Thyroid gland (tissue), 4 donors: ENCODE results near the gene MLYCD. TPM values are rescaled to one million over a fixed set of nuclear protein-coding genes. Genes with fewer than 3 reads are reported as not detected.

Experiments
- DNase-seq, 2 donors: peaks; one replicate each; pipeline ENCODE4 v3.0.0-alpha.2; 2019
- H3K27ac ChIP-seq, 3 donors: fragments of 200-600 bp; sonication (generic); 1 replicate in 2 of 3; 2 replicates in 1 of 3; pipeline ENCODE4 v1.5.1; 2016 to 2019; ENCODE audit warnings: mild to moderate bottlenecking in 1 of 3, moderate library complexity in 1 of 3
- H3K27me3 ChIP-seq: fragments of 200-600 bp; sonication (generic); one replicate; pipeline ENCODE4 v1.5.1; 2019
- H3K36me3 ChIP-seq, 2 donors: fragments of 200-600 bp; sonication (generic); one replicate each; pipeline ENCODE4 v1.5.1; 2016 to 2019
- H3K4me1 ChIP-seq, 2 donors: fragments of 200-600 bp; sonication (generic); one replicate each; pipeline ENCODE4 v1.5.1; 2017 to 2019
- H3K4me3 ChIP-seq, 3 donors: fragments of 200-600 bp; sonication (generic); replicated peaks in 1 of 3; 1 replicate in 2 of 3; 2 replicates in 1 of 3; pipeline ENCODE4 v1.5.1; 2016; ENCODE audit warnings: mild to moderate bottlenecking in 1 of 3
- H3K9me3 ChIP-seq: fragments of 200-600 bp; sonication (generic); one replicate; pipeline ENCODE4 v1.5.1; 2017
- POLR2A ChIP-seq, 2 donors: fragments of 450-650 bp; IDR thresholded peaks; one replicate each; pipeline ENCODE4 v1.6.1; 2017; ENCODE audit warnings: antibody characterized with exemption in 2 of 2, mild to moderate bottlenecking in 2 of 2, moderate library complexity in 1 of 2
- WGBS, 2 donors: methylation state at CpG; one replicate each; pipeline ENCODE4 v1.1.5; 2017; 5-methylcytosine and 5-hydroxymethylcytosine counted together
- intact Hi-C: fragments of 100-400 bp; cut with DNase I; formaldehyde crosslinking; loops from one replicate; pipeline ENCODE4 v1.15.1; 2023
- total RNA-seq, 4 donors: library from RNA; depleted of rRNA; stranded (reverse); fragments of >200 nt; gene quantifications; one replicate each; pipeline ENCODE4 v1.2.3, GENCODE V29; 2016
- TF ChIP-seq, protein P1 (sequence below), 6 experiments: fragments of 200-600 bp in 3 of 6; fragments of 450-650 bp in 3 of 6; sonication (generic) in 3 of 6; IDR thresholded peaks; one replicate each; pipeline ENCODE4 v1.5.1; 2016 to 2019; ENCODE audit warnings: antibody characterized with exemption in 6 of 6, mild to moderate bottlenecking in 2 of 6, inconsistent platforms in 1 of 6, moderate library complexity in 1 of 6

The MLYCD gene
- total RNA-seq, 4 donors from 2014 or later, result 9.9 to 22.0 (median 12.0) TPM

DNA sequence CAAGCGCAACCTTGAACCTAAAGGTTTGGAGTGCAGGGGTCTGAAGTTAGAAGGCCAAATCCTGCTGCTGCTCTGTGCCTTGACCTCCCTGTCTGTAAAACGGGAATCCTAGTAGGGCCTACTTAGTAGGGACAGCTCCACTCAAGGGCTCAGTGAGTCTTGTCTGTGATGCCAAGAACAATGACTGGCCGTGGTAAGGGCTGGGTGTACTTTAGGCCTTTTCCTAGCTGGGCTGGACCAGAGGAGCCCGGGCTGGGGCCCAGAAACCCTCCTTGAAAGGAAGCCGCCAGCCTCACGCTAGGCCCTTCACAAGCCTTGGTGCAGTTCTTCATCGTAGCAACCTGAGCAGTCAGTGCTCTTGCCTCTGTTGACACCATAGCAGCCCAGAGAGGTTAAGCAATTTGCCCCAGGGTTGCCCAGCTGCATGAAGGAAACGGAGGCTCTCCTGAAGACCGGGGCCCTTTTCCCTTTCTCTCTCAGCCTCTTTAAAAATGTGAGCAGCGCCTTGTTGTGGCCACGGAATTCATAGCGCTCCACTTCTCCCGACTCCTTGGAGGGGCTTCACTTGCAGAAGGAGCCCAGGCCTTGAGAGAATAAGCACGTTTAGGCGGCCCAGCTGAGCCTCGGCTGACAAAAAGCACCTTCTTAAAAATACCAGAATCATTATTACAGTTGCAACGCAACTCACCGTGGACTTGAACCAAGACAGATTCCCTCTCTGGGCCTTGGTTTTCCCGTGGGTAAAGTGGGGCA, 73.5 kb downstream of the MLYCD start:
- Histone ChIP-seq H3K36me3 (no peaks in the 10 kb centered on the region), H3K4me1 (peaks cover 0 to 4% of the 10 kb centered on the region in 2 donors), H3K27ac (no peak overlapping the region), H3K4me3 (no peak overlapping the region), H3K27me3 (no peaks in the 10 kb centered on the region), H3K9me3 (no peaks in the 10 kb centered on the region)
- 78 to 87% methylated on average over 18 to 19 of the region's 19 CpGs for WGBS, 2 donors
- TF ChIP-seq POLR2A (IDR thresholded peaks at IDR 0.05), result no peak
- TF ChIP-seq, protein P1, sequence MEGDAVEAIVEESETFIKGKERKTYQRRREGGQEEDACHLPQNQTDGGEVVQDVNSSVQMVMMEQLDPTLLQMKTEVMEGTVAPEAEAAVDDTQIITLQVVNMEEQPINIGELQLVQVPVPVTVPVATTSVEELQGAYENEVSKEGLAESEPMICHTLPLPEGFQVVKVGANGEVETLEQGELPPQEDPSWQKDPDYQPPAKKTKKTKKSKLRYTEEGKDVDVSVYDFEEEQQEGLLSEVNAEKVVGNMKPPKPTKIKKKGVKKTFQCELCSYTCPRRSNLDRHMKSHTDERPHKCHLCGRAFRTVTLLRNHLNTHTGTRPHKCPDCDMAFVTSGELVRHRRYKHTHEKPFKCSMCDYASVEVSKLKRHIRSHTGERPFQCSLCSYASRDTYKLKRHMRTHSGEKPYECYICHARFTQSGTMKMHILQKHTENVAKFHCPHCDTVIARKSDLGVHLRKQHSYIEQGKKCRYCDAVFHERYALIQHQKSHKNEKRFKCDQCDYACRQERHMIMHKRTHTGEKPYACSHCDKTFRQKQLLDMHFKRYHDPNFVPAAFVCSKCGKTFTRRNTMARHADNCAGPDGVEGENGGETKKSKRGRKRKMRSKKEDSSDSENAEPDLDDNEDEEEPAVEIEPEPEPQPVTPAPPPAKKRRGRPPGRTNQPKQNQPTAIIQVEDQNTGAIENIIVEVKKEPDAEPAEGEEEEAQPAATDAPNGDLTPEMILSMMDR (IDR thresholded peaks at IDR 0.05), result no peak
- DNase-seq, result no peak
- intact Hi-C loops, result no loop called here

DNA sequence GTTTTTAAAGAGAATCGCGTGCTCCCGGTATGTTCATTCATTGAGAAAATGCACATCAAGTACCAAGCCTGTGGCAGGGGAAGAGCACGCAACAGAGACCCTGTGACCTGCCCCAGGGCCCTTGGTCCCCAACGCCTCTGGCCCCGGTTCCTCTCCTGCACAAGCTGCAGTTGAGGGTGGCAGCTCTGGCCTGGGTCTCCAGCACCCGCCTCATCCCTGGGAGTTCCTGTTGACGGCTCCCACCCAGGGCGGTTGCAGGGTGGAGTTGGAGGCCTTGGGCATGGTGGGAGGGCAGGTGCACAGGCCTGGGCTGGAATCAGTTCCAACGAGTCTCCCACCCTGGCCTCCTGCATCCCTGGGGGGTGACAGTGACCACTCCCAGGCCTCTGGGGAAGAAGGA, 74.2 kb downstream of the MLYCD start:
- TF ChIP-seq POLR2A (IDR thresholded peaks at IDR 0.05), result no peak
- TF ChIP-seq, protein P1 (IDR thresholded peaks at IDR 0.05), result no peak
- WGBS, 2 donors, result 74 to 90% methylated on average over 6 to 10 of the region's 10 CpGs
- intact Hi-C loops, result no loop called here
- H3K4me3 ChIP-seq, result no peak overlapping the region
- H3K9me3 ChIP-seq, result no peaks in the 10 kb centered on the region
- peaks cover 0 to 4% of the 10 kb centered on the region in 2 donors for H3K4me1 ChIP-seq
- no peak for DNase-seq
- H3K27me3 ChIP-seq, result no peaks in the 10 kb centered on the region
- no peak overlapping the region for H3K27ac ChIP-seq
- H3K36me3 ChIP-seq, result no peaks in the 10 kb centered on the region

DNA sequence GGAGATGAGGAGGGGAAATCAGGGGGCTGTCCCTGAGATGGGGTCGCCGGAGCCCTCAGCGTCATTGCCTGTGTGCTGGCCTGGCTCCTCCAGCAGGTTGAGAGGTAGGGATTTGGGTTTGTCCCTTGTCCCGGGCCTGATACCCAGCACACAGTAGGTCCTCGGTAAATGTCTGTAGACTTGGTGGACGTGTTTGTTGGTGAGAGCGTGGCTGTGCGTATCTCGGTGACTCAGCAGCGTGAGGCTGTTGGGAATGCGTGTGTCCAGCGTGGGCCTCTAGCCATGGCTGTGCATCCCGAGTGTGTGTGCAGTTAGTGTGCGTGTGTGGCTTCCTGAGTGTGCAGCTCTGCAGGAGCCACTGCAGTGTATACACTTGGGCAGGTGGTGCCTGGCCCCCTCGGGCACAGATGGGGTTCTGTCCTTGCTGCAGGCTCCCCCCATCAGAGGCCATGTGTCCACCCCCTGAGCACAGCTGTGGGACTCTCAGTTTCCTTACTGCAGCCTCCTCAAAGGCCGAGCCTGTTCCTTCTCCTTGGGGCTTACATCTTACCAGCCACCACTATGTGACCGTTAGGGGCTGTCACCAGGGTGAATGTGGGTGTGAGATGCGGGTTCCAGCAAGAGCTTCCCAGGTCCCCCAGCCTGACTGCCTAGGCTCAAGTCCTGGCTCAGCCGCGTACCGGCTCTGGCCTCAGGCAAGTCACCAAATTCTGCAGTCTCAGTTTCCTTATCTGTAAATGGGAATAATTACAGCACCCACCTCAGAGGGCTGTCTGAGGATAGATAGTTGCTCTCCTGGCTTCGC, 74.9 kb downstream of the MLYCD start:
- no peak overlapping the region for H3K4me3 ChIP-seq
- peaks cover 0 to 2% of the 10 kb centered on the region in 2 donors for H3K4me1 ChIP-seq
- TF ChIP-seq, protein P1 (IDR thresholded peaks at IDR 0.05), result no peak
- no peak for TF ChIP-seq POLR2A (IDR thresholded peaks at IDR 0.05)
- DNase-seq, result no peak
- intact Hi-C loops, result no loop called here
- no peaks in the 10 kb centered on the region for H3K36me3 ChIP-seq
- H3K9me3 ChIP-seq, result no peaks in the 10 kb centered on the region
- 84 to 88% methylated on average over 20 to 22 of the region's 22 CpGs for WGBS, 2 donors
- no peak overlapping the region for H3K27ac ChIP-seq
- H3K27me3 ChIP-seq, result no peaks in the 10 kb centered on the region

DNA sequence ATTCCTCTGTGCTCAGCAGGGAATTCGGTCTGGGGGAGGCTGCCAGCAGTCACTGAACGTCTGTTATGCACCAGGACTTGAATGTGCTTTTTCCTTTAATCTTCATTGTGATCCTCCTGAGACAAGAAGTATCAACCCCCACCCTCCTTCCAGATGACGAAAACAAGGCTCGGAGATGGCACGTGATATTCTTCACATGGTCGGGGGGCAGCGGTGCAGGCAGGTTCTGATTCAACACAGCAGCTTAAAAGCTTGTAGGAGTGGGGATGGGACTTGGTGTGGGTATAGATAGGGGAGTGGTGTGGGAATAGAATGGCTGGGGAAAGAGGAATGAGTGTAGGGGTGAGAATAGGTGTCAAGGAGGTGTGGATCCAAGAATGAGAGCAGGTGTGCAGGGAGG, 75.6 kb downstream of the MLYCD start:
- no peaks in the 10 kb centered on the region for H3K9me3 ChIP-seq
- DNase-seq, result no peak
- no peaks in the 10 kb centered on the region for H3K36me3 ChIP-seq
- no peak overlapping the region for H3K4me3 ChIP-seq
- H3K27me3 ChIP-seq, result no peaks in the 10 kb centered on the region
- intact Hi-C loops, result no loop called here
- WGBS, 2 donors, result 50 to 55% methylated on average over 7 of the region's 7 CpGs
- H3K4me1 ChIP-seq, result no peaks in the 10 kb centered on the region
- no peak overlapping the region for H3K27ac ChIP-seq
- TF ChIP-seq POLR2A (IDR thresholded peaks at IDR 0.05), result no peak
- TF ChIP-seq, protein P1 (IDR thresholded peaks at IDR 0.05), result no peak
